Transverse colon (tissue), 4 donors: ENCODE measurements around the gene TLCD3A.
"Not testable (repeated sequence)": the region's sequence is repeated elsewhere in the genome, so short reads cannot be mapped to it uniquely, and the experiment has no call there.

ENCODE experiments used
- POLR2AphosphoS5 ChIP-seq, 3 donors: sonication (generic); formaldehyde crosslinking; IDR thresholded peaks; one replicate each; pipeline ENCODE4 v1.6.1; 2016; ENCODE audit warnings: antibody characterized with exemption in 3 of 3
- TF ChIP-seq, protein P1 (sequence below), 5 experiments: fragments of 200-600 bp in 3 of 5; fragments of 450-650 bp in 2 of 5; sonication (generic) in 3 of 5; IDR thresholded peaks; 1 replicate in 2 of 5; 2 replicates in 3 of 5; pipeline ENCODE4 v1.5.1; 2016 to 2017; ENCODE audit warnings: antibody characterized with exemption in 5 of 5, inconsistent platforms in 3 of 5, mild to moderate bottlenecking in 2 of 5, moderate library complexity in 1 of 5

DNA sequence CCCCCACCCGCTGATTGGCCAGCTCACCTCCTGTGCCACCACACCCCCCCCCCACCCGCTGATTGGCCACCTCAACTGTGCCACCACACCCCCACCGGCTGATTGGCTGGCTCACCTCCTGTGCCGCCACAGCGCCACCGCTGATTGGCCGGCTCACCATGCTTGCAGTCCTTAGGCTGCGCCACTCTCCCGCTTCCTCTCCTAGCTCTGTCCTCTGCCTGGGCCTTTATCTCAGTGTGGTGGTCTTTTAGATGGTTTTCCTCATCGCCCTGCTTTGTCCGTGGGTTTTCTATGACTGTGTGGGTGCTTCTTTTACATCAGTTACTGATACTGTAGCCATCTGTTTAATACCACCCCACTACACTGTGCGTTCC is 58.5 kb downstream of the TLCD3A start:
- TF ChIP-seq, protein P1, sequence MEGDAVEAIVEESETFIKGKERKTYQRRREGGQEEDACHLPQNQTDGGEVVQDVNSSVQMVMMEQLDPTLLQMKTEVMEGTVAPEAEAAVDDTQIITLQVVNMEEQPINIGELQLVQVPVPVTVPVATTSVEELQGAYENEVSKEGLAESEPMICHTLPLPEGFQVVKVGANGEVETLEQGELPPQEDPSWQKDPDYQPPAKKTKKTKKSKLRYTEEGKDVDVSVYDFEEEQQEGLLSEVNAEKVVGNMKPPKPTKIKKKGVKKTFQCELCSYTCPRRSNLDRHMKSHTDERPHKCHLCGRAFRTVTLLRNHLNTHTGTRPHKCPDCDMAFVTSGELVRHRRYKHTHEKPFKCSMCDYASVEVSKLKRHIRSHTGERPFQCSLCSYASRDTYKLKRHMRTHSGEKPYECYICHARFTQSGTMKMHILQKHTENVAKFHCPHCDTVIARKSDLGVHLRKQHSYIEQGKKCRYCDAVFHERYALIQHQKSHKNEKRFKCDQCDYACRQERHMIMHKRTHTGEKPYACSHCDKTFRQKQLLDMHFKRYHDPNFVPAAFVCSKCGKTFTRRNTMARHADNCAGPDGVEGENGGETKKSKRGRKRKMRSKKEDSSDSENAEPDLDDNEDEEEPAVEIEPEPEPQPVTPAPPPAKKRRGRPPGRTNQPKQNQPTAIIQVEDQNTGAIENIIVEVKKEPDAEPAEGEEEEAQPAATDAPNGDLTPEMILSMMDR (IDR thresholded peaks at IDR 0.05), result not testable (repeated sequence)
- not testable (repeated sequence) for TF ChIP-seq POLR2AphosphoS5 (IDR thresholded peaks at IDR 0.05)
